Body of pancreas (tissue), 4 donors: Measurements from ENCODE around the gene ADAMTS6. TPM values are rescaled to one million over a fixed set of nuclear protein-coding genes. Genes with fewer than 3 reads are reported as not detected.

Experiments
- ATAC-seq: fragments of 150-250 bp; one replicate; pipeline ENCODE4 v1.9.1; 2016
- DNase-seq, 4 donors: peaks; one replicate each; pipeline ENCODE4 v3.0.0-alpha.2; 2019
- H3K27ac ChIP-seq, 4 donors: fragments of 200-600 bp; sonication (generic); 1 replicate in 3 of 4; 2 replicates in 1 of 4; pipeline versions ENCODE4 v1.5.1 to v1.6.1; 2016 to 2019; ENCODE audit warnings: mild to moderate bottlenecking in 1 of 4, mixed read lengths in 1 of 4, moderate library complexity in 1 of 4
- H3K27me3 ChIP-seq, 2 donors: fragments of 200-600 bp; sonication (generic); one replicate each; pipeline ENCODE4 v1.6.0; 2016; ENCODE audit warnings: mild to moderate bottlenecking in 1 of 2
- H3K36me3 ChIP-seq, 2 donors: fragments of 200-600 bp; sonication (generic); replicated peaks in 1 of 2; 2 replicates each; pipeline ENCODE4 v1.5.1; 2016; ENCODE audit warnings: low read depth in 2 of 2; ENCODE audit not compliant: insufficient read depth in 1 of 2
- H3K4me1 ChIP-seq: fragments of 200-600 bp; sonication (generic); one replicate; pipeline ENCODE4 v1.6.0; 2016
- H3K4me3 ChIP-seq, 2 donors: fragments of 200-600 bp; sonication (generic); 1 replicate in 1 of 2; 2 replicates in 1 of 2; pipeline ENCODE4 v1.5.1; 2016 to 2019
- H3K9me3 ChIP-seq, 3 donors: fragments of 200-600 bp; sonication (generic); 1 replicate in 2 of 3; 2 replicates in 1 of 3; pipeline ENCODE4 v1.5.1; 2016
- CTCF ChIP-seq, 7 experiments: fragments of 450-650 bp in 4 of 7; fragments of 200-600 bp in 3 of 7; sonication (generic) in 3 of 7; IDR thresholded peaks; one replicate each; pipeline ENCODE4 v1.5.1; 2016 to 2019; ENCODE audit warnings: antibody characterized with exemption in 7 of 7
- POLR2A ChIP-seq, 3 donors: fragments of 450-650 bp; IDR thresholded peaks; one replicate each; pipeline ENCODE4 v1.6.1; 2016; ENCODE audit warnings: antibody characterized with exemption in 3 of 3, mild to moderate bottlenecking in 2 of 3
- WGBS, 2 donors: methylation state at CpG; one replicate each; pipeline ENCODE4 v1.1.5; 2017; 5-methylcytosine and 5-hydroxymethylcytosine counted together
- intact Hi-C: fragments of 100-400 bp; cut with DNase I; formaldehyde crosslinking; loops from one replicate; pipeline ENCODE4 v1.15.1; 2023
- total RNA-seq, 2 donors: library from RNA; depleted of rRNA; stranded (reverse); fragments of >200 nt; gene quantifications; one replicate each; pipeline ENCODE4 v1.1.0, GENCODE V29; 2016

The ADAMTS6 gene
- total RNA-seq, 2 donors from 2014 or later: 0.78 TPM; not detected in 1

- WGBS, 2 donors: 73 to 79% methylated on average over 1 of the region's 1 CpG
- Histone ChIP-seq H3K36me3 (no peaks in the 10 kb centered on the region), H3K27ac (no peak overlapping the region), H3K9me3 (no peaks in the 10 kb centered on the region), H3K4me3 (no peak overlapping the region), H3K27me3 (no peaks in the 10 kb centered on the region), H3K4me1 (no peaks in the 10 kb centered on the region)
- no peak for DNase-seq
- intact Hi-C loops: no loop called here
- TF ChIP-seq CTCF (IDR thresholded peaks at IDR 0.05): no peak
- TF ChIP-seq POLR2A (IDR thresholded peaks at IDR 0.05): no peak
- no peak for ATAC-seq
Observed at GRCh38 chr5:65356274-65356673, 125.4 kb downstream of the ADAMTS6 start.

- H3K9me3 ChIP-seq: no peaks in the 10 kb centered on the region
- no peak overlapping the region for H3K4me3 ChIP-seq
- no peak overlapping the region for H3K27ac ChIP-seq
- H3K4me1 ChIP-seq: no peaks in the 10 kb centered on the region
- intact Hi-C loops: no loop called here
- WGBS, 2 donors: 68 to 76% methylated on average over 1 of the region's 1 CpG
- ATAC-seq (no peak), DNase-seq (no peak)
- H3K27me3 ChIP-seq: no peaks in the 10 kb centered on the region
- no peaks in the 10 kb centered on the region for H3K36me3 ChIP-seq
- TF ChIP-seq CTCF (IDR thresholded peaks at IDR 0.05): no peak
- no peak for TF ChIP-seq POLR2A (IDR thresholded peaks at IDR 0.05)
Observed at GRCh38 chr5:65355301-65355700, 126.4 kb downstream of the ADAMTS6 start.

DNA sequence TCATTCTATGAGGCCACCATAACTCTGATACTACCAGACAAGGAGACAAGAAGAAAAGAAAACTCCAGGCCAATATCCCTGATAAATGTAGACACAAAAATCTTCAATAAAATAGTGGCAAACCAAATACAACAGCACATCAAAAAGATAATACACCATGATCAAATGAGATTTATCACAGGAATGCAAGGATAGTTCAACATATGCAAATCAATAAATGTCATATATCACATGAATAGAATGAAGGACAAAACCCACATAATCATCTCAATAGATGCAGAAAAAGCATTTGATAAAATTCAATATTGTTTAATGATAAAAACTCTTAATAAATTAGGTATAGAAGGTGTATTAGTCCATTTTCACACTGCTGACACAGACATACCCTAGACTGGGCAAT, 139.9 kb downstream of the ADAMTS6 start:
- Histone ChIP-seq H3K27ac (no peak overlapping the region), H3K36me3 (no peaks in the 10 kb centered on the region), H3K4me3 (no peak overlapping the region), H3K9me3 (peaks cover 0 to 4% (median 0%) of the 10 kb centered on the region in 3 donors), H3K4me1 (no peaks in the 10 kb centered on the region), H3K27me3 (no peaks in the 10 kb centered on the region)
- DNase-seq (no peak), ATAC-seq (no peak)
- no peak for TF ChIP-seq POLR2A (IDR thresholded peaks at IDR 0.05)
- TF ChIP-seq CTCF (IDR thresholded peaks at IDR 0.05): no peak
- intact Hi-C loops: no loop called here

DNA sequence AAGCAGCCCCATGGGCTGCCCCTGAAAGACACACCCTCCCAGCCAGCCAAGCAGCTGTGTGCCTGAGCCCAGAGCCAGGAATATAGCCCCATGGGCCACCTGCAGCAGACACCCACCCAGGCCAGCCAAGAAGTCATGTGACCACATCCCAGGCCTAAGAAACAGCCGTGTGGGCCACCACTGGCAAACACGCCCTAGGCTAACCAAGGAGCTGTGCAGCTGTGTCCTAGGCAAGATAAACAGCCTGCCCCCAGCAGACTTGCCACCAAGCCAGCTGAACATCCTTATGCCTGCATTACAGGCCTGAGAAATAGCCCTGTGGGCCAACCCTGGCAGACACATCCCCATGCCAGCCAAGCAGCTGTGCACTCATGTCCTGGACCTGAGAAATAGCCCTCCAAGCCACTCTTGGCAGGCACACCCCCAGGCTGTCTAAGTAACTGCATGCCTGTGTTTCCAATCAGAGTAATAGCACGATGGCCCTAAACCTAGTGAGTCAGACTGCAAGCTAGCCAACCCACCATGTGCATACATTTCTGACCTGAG, 143.0 kb downstream of the ADAMTS6 start:
- H3K36me3 ChIP-seq: no peaks in the 10 kb centered on the region
- peaks cover 0 to 4% (median 0%) of the 10 kb centered on the region in 3 donors for H3K9me3 ChIP-seq
- 79 to 100% methylated on average over 1 to 3 of the region's 3 CpGs for WGBS, 2 donors
- TF ChIP-seq CTCF (IDR thresholded peaks at IDR 0.05): no peak
- TF ChIP-seq POLR2A (IDR thresholded peaks at IDR 0.05): no peak
- H3K4me1 ChIP-seq: no peaks in the 10 kb centered on the region
- ATAC-seq (no peak), DNase-seq (no peak)
- H3K27ac ChIP-seq: no peak overlapping the region
- no peak overlapping the region for H3K4me3 ChIP-seq
- H3K27me3 ChIP-seq: no peaks in the 10 kb centered on the region
- intact Hi-C loops: no loop called here

DNA sequence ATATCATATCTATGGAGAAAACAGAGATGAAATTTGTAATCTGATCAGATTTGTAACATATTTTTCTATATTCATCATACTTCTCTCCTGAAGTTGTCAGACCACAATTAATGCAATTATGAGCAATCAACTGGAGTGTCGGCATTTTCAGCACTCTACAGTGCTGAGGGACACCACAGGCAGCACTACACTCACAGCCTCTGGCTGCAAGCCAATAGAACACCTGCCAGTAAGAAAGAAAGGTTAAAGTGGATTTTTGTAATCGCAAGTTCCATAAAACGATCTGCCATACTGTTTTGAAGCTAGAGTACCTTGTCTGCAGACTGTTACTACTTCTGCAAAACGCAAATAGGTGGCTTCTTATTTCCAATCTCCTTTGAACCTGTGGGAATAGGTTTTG, 147.6 kb downstream of the ADAMTS6 start:
- Histone ChIP-seq H3K4me3 (no peak overlapping the region), H3K4me1 (no peaks in the 10 kb centered on the region), H3K27ac (no peak overlapping the region), H3K36me3 (no peaks in the 10 kb centered on the region), H3K27me3 (no peaks in the 10 kb centered on the region), H3K9me3 (no peaks in the 10 kb centered on the region)
- ATAC-seq: peak; percentile 74
- no peak for TF ChIP-seq POLR2A (IDR thresholded peaks at IDR 0.05)
- TF ChIP-seq CTCF (IDR thresholded peaks at IDR 0.05): no peak
- WGBS, 2 donors: 14 to 28% methylated on average over 4 of the region's 4 CpGs
- peak; percentile 56 to 80 (median 68) for DNase-seq
- intact Hi-C loops: no loop called here
